Nephron (organoid): ENCODE results near the gene NFKBIB.
"Not testable (repeated sequence)": the region's sequence is repeated elsewhere in the genome, so short reads cannot be mapped to it uniquely, and the experiment has no call there.

Source experiments
- H3K27ac Mint-ChIP-seq, 3 experiments: 2 replicates each; pipeline ENCODE4 v1.8.0; 2020; ENCODE audit warnings: mixed read lengths in 3 of 3, mild to moderate bottlenecking in 2 of 3, moderate library complexity in 1 of 3
- H3K27me3 Mint-ChIP-seq: 2 replicates; pipeline ENCODE4 v1.8.0; 2021; ENCODE audit warnings: low read depth, mild to moderate bottlenecking, moderate library complexity, mixed read lengths
- H3K36me3 Mint-ChIP-seq: 2 replicates; pipeline ENCODE4 v1.8.0; 2020; ENCODE audit warnings: low read depth, mixed read lengths
- H3K4me1 Mint-ChIP-seq: 2 replicates; pipeline ENCODE4 v1.8.0; 2020; ENCODE audit warnings: mixed read lengths
- H3K4me3 Mint-ChIP-seq, 3 experiments: 2 replicates each; pipeline ENCODE4 v1.8.0; 2020; ENCODE audit warnings: mild to moderate bottlenecking in 3 of 3, mixed read lengths in 3 of 3, moderate library complexity in 2 of 3
- H3K9me3 Mint-ChIP-seq: 2 replicates; pipeline ENCODE4 v1.8.0; 2020; ENCODE audit warnings: mixed read lengths
- CTCF ChIP-seq, 3 experiments: fragments of 200-600 bp; sonication (generic); IDR thresholded peaks; one replicate each; pipeline ENCODE4 v1.5.0; 2021; ENCODE audit warnings: antibody characterized with exemption in 3 of 3; ENCODE audit not compliant: unreplicated experiment in 3 of 3

NFKBIB gene

GRCh38 chr19:38880882-38881609 lies 18.7 kb upstream of the NFKBIB start:
- no peak for TF ChIP-seq CTCF (IDR thresholded peaks at IDR 0.05; ENCODE audit: unreplicated experiment in 3 of 3)
- Mint-ChIP-seq H3K27ac (peak overlapping the region in 1 of 3 experiments; percentile 31), H3K27me3 (peaks cover 3% of the 10 kb centered on the region), H3K4me3 (no peak overlapping the region), H3K36me3 (peaks cover 9% of the 10 kb centered on the region), H3K9me3 (no peaks in the 10 kb centered on the region), H3K4me1 (peaks cover 34% of the 10 kb centered on the region)

GRCh38 chr19:38883286-38883685 lies 16.5 kb upstream of the NFKBIB start:
- Mint-ChIP-seq H3K4me3 (no peak overlapping the region), H3K4me1 (peaks cover 18% of the 10 kb centered on the region), H3K27ac (peak overlapping the region; percentile 44 to 71 (median 62)), H3K27me3 (no peaks in the 10 kb centered on the region), H3K9me3 (no peaks in the 10 kb centered on the region), H3K36me3 (peaks cover 9% of the 10 kb centered on the region)
- no peak for TF ChIP-seq CTCF (IDR thresholded peaks at IDR 0.05; ENCODE audit: unreplicated experiment in 3 of 3)

GRCh38 chr19:38884691-38885090 lies 15.1 kb upstream of the NFKBIB start:
- not testable (repeated sequence) for H3K27me3 Mint-ChIP-seq, H3K4me3 Mint-ChIP-seq, H3K9me3 Mint-ChIP-seq, H3K27ac Mint-ChIP-seq
- Mint-ChIP-seq H3K36me3 (peaks cover 13% of the 10 kb centered on the region), H3K4me1 (peaks cover 11% of the 10 kb centered on the region)

- Mint-ChIP-seq H3K4me3 (no peak overlapping the region), H3K27ac (no peak overlapping the region), H3K9me3 (no peaks in the 10 kb centered on the region), H3K4me1 (peaks cover 18% of the 10 kb centered on the region), H3K36me3 (peaks cover 4% of the 10 kb centered on the region), H3K27me3 (no peaks in the 10 kb centered on the region)
- TF ChIP-seq CTCF (IDR thresholded peaks at IDR 0.05; ENCODE audit: unreplicated experiment in 3 of 3) = no peak
These were observed 10.9 kb upstream of the NFKBIB start for GRCh38 chr19:38888876-38889275.

- Mint-ChIP-seq H3K4me3 (no peak overlapping the region), H3K27me3 (no peaks in the 10 kb centered on the region), H3K9me3 (no peaks in the 10 kb centered on the region), H3K36me3 (peaks cover 4% of the 10 kb centered on the region), H3K4me1 (peaks cover 22% of the 10 kb centered on the region), H3K27ac (no peak overlapping the region)
- no peak for TF ChIP-seq CTCF (IDR thresholded peaks at IDR 0.05; ENCODE audit: unreplicated experiment in 3 of 3)
These were observed 10.0 kb upstream of the NFKBIB start for GRCh38 chr19:38889803-38890202.

GRCh38 chr19:38890686-38891085 lies 9.1 kb upstream of the NFKBIB start:
- Mint-ChIP-seq H3K27me3 (no peaks in the 10 kb centered on the region), H3K9me3 (no peaks in the 10 kb centered on the region), H3K4me3 (no peak overlapping the region), H3K4me1 (peaks cover 24% of the 10 kb centered on the region), H3K36me3 (peaks cover 4% of the 10 kb centered on the region), H3K27ac (no peak overlapping the region)
- no peak for TF ChIP-seq CTCF (IDR thresholded peaks at IDR 0.05; ENCODE audit: unreplicated experiment in 3 of 3)
